ENCODE data around the gene TMEM92.

GRCh38 chr17:50319306-50320004 lies 45.2 kb downstream of the TMEM92 start:
- no peak for TF ChIP-seq TAF1 (IDR thresholded peaks at IDR 0.05; ENCODE audit: low read depth, low read length)
- no peak for TF ChIP-seq POU2F2 (IDR thresholded peaks at IDR 0.05; ENCODE audit: low read depth, low read length)
- no peak for TF ChIP-seq POLR2A (IDR thresholded peaks at IDR 0.05; ENCODE audit: low read depth, low read length)
